ENCODE measurements around the gene APIP. TPM values are rescaled to one million over a fixed set of nuclear protein-coding genes. Genes with fewer than 3 reads are reported as not detected.

The APIP gene
- total and polyA plus RNA-seq, 12 donors: 17.2 to 34.9 (median 31.1) TPM

- Histone ChIP-seq H3K4me1 (peaks cover 0 to 13% (median 0%) of the 10 kb centered on the region in 9 donors), H3K27ac (no peak overlapping the region), H3K9me3 (no peaks in the 10 kb centered on the region), H3K36me3 (no peaks in the 10 kb centered on the region), H3K4me3 (no peak overlapping the region), H3K27me3 (no peaks in the 10 kb centered on the region)
- 56 to 59% methylated on average over 4 of the region's 4 CpGs for WGBS, 2 donors
- intact Hi-C loops (cut with DNase I): no loop called here
- no peak for ATAC-seq
- no peak for DNase-seq
- TF ChIP-seq CTCF (IDR thresholded peaks at IDR 0.05): no peak
These were observed 56.1 kb downstream of the APIP start for GRCh38 chr11:34860034-34860433.

GRCh38 chr11:34859496-34859895 lies 56.7 kb downstream of the APIP start:
- Histone ChIP-seq H3K36me3 (no peaks in the 10 kb centered on the region), H3K9me3 (no peaks in the 10 kb centered on the region), H3K27ac (no peak overlapping the region), H3K4me3 (no peak overlapping the region), H3K4me1 (peaks cover 0 to 12% (median 0%) of the 10 kb centered on the region in 9 donors), H3K27me3 (no peaks in the 10 kb centered on the region)
- no peak for ATAC-seq
- 53 to 57% methylated on average over 2 of the region's 2 CpGs for WGBS, 2 donors
- no peak for DNase-seq
- intact Hi-C loops (cut with DNase I): no loop called here
- no peak for TF ChIP-seq CTCF (IDR thresholded peaks at IDR 0.05)

- TF ChIP-seq CTCF (IDR thresholded peaks at IDR 0.05): no peak
- H3K4me1 ChIP-seq: peaks cover 0 to 12% (median 0%) of the 10 kb centered on the region in 9 donors
- no peaks in the 10 kb centered on the region for H3K36me3 ChIP-seq
- no peaks in the 10 kb centered on the region for H3K27me3 ChIP-seq
- WGBS, 2 donors: 63 to 91% methylated on average over 2 of the region's 2 CpGs
- no peak overlapping the region for H3K4me3 ChIP-seq
- DNase-seq (no peak), ATAC-seq (no peak)
- intact Hi-C loops (cut with DNase I): no loop called here
- H3K9me3 ChIP-seq: no peaks in the 10 kb centered on the region
- no peak overlapping the region for H3K27ac ChIP-seq
These were observed 58.7 kb downstream of the APIP start for GRCh38 chr11:34857463-34857862.

GRCh38 chr11:34856251-34856650 lies 59.9 kb downstream of the APIP start:
- intact Hi-C loops (cut with DNase I): no loop called here
- no peaks in the 10 kb centered on the region for H3K36me3 ChIP-seq
- DNase-seq (no peak), ATAC-seq (no peak)
- H3K9me3 ChIP-seq: no peaks in the 10 kb centered on the region
- 59 to 60% methylated on average over 1 of the region's 1 CpG for WGBS, 2 donors
- no peak overlapping the region for H3K27ac ChIP-seq
- H3K27me3 ChIP-seq: no peaks in the 10 kb centered on the region
- no peak overlapping the region for H3K4me3 ChIP-seq
- no peak for TF ChIP-seq CTCF (IDR thresholded peaks at IDR 0.05)
- H3K4me1 ChIP-seq: peaks cover 0 to 12% (median 0%) of the 10 kb centered on the region in 9 donors

- Histone ChIP-seq H3K4me3 (no peak overlapping the region), H3K9me3 (no peaks in the 10 kb centered on the region), H3K4me1 (peaks cover 0 to 12% (median 0%) of the 10 kb centered on the region in 9 donors), H3K36me3 (no peaks in the 10 kb centered on the region), H3K27me3 (no peaks in the 10 kb centered on the region), H3K27ac (no peak overlapping the region)
- ATAC-seq: no peak
- TF ChIP-seq CTCF (IDR thresholded peaks at IDR 0.05): no peak
- DNase-seq: no peak
- 80 to 82% methylated on average over 3 of the region's 3 CpGs for WGBS, 2 donors
- intact Hi-C loops (cut with DNase I): no loop called here
These were observed 60.5 kb downstream of the APIP start for GRCh38 chr11:34855754-34856095.

Data from heart right ventricle (tissue), 16 donors.